IPS DF 6.9 (cell line): ENCODE measurements around the gene NBPF10.
"Not testable (repeated sequence)": the region's sequence is repeated elsewhere in the genome, so short reads cannot be mapped to it uniquely, and the experiment has no call there.

Experiments used
- DNase-seq: peaks from one replicate; pipeline ENCODE4 v3.0.0-alpha.2; 2013; ENCODE audit warnings: low read depth, low spot score
- H3K27ac ChIP-seq: one replicate; pipeline ENCODE4 v1.5.1; 2013; ENCODE audit warnings: low read length, control low read depth
- H3K27me3 ChIP-seq: 2 replicates; pipeline ENCODE4 v1.6.1; 2013; ENCODE audit warnings: mild to moderate bottlenecking, low read length; ENCODE audit not compliant: control insufficient read depth, insufficient read depth
- H3K36me3 ChIP-seq: 2 replicates; pipeline ENCODE4 v1.6.1; 2013; ENCODE audit warnings: low read length; ENCODE audit not compliant: control insufficient read depth, insufficient read depth
- H3K4me1 ChIP-seq: 2 replicates; pipeline ENCODE4 v1.6.1; 2013; ENCODE audit warnings: low read length; ENCODE audit not compliant: control insufficient read depth, insufficient read depth
- H3K4me3 ChIP-seq: 2 replicates; pipeline ENCODE4 v1.5.1; 2013; ENCODE audit warnings: mild to moderate bottlenecking, low read length
- H3K9me3 ChIP-seq: 2 replicates; pipeline ENCODE4 v1.6.1; 2013; ENCODE audit warnings: low read length, inconsistent platforms; ENCODE audit not compliant: control insufficient read depth, insufficient read depth
- WGBS: extraction: QIAGEN DNeasy Blood & Tissue Kit; methylation state at CpG from one replicate; pipeline ENCODE4 v1.1.7; 2013; ENCODE audit warnings: mixed read lengths, missing lambda C conversion rate; ENCODE audit not compliant: insufficient read length, insufficient coverage; 5-methylcytosine and 5-hydroxymethylcytosine counted together

Gene NBPF10, protein sequence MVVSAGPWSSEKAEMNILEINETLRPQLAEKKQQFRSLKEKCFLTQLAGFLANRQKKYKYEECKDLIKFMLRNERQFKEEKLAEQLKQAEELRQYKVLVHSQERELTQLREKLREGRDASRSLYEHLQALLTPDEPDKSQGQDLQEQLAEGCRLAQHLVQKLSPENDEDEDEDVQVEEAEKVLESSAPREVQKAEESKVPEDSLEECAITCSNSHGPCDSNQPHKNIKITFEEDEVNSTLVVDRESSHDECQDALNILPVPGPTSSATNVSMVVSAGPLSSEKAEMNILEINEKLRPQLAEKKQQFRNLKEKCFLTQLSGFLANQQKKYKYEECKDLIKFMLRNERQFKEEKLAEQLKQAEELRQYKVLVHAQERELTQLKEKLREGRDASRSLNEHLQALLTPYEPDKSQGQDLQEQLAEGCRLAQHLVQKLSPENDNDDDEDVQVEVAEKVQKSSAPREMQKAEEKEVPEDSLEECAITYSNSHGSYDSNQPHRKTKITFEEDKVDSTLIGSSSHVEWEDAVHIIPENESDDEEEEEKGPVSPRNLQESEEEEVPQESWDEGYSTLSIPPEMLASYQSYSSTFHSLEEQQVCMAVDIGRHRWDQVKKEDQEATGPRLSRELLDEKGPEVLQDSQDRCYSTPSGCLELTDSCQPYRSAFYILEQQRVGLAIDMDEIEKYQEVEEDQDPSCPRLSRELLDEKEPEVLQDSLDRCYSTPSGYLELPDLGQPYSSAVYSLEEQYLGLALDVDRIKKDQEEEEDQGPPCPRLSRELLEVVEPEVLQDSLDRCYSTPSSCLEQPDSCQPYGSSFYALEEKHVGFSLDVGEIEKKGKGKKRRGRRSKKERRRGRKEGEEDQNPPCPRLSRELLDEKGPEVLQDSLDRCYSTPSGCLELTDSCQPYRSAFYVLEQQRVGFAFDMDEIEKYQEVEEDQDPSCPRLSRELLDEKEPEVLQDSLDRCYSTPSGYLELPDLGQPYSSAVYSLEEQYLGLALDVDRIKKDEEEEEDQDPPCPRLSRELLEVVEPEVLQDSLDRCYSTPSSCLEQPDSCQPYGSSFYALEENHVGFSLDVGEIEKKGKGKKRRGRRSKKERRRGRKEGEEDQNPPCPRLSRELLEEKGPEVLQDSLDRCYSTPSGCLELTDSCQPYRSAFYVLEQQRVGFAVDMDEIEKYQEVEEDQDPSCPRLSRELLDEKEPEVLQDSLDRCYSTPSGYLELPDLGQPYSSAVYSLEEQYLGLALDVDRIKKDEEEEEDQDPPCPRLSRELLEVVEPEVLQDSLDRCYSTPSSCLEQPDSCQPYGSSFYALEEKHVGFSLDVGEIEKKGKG (N-terminal part only)

DNA sequence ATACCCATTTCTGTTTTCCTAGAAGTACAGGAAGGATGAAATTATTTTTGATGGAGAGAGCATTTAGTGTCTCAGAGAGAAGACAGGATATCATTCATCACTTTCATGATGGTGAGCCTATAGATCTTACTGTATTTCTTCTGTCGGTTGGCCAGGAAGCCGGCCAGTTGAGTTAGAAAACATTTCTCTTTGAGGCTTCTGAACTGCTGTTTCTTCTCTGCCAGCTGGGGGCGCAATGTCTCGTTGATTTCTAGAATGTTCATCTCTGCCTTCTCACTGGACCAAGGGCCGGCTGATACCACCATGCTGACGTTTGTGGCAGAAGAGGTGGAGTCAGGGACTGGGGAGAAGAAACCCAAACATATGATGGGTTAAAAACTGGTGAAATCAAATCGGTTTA is at the start of gene NBPF10:
Gene NBPF10, minus strand, starts transcription at position 340 of the 400 bp plus-strand sequence. Its CDS starts 35 bp downstream, at position 305.
- WGBS = no CpG with 5 or more reads among the region's 7 CpGs

DNA sequence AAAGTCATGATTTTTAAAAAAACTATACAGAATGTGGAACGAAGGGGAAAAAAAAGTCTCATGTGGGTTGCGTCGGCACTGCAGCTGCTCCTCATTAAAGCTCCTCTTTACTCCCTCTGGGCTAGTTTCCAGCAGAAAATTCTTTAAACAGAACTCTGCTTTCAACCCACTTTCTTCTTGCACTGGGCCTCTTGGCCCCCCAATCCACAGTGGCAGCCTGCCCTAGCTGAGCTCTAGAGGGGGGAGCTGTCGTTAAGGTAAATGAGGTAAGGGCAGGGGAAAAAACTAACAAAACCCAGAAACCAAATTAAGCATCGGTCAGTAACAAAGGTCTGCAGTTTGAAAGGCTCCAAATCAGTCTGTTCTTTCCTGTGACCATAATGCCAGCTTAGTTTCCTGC is 29.9 kb upstream of the NBPF10 start:
- not testable (repeated sequence) for H3K4me3 ChIP-seq, DNase-seq, H3K27ac ChIP-seq, H3K27me3 ChIP-seq, H3K9me3 ChIP-seq, H3K36me3 ChIP-seq, H3K4me1 ChIP-seq
- WGBS = no CpG with 5 or more reads among the region's 5 CpGs

More for the DNA sequence above, at the start of gene NBPF10:
- DNase-seq, H3K27me3 ChIP-seq, H3K9me3 ChIP-seq, H3K4me3 ChIP-seq, H3K27ac ChIP-seq, H3K36me3 ChIP-seq, H3K4me1 ChIP-seq: not testable (repeated sequence)

DNA sequence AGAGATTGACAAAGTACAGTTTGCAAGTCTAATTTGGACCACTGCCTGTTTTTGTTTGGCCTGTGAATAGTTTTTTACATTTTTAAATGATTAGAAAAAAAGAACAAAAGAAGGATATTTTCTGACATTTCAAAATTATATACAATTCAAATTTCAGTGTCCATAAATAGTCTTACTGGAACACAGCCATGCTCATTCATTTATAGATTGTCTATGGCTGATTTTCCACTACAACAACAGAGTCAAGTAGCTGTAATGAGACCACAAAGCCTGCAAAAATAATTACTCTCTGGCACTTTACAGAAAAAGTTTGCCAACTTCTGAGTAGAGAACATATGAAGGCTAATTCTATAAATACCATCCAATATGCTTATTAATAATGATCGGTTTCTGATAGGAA is 23.1 kb upstream of the NBPF10 start:
- no CpG with 5 or more reads among the region's 1 CpG for WGBS

DNA sequence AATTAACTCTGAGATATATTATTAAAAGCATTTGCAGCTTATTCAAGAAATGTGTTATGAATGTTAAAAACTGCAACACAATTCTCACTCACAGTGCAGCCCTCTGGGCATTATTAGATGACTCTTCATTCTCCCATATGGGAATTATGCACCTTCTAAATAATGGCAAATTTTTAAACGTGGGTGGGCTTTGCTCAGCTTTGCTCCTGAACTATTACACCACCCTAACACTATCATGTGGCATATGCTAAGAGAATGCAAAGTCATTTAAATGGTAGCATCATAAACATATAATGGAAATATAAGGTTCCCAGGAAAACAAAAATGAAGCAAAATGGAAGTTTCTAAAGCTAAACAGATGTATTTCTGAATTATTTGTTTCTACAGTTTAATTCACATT is 22.7 kb upstream of the NBPF10 start:
- not testable (repeated sequence) for H3K36me3 ChIP-seq, H3K27ac ChIP-seq, H3K4me3 ChIP-seq, H3K9me3 ChIP-seq, H3K4me1 ChIP-seq, H3K27me3 ChIP-seq, DNase-seq
- no CpG with 5 or more reads among the region's 1 CpG for WGBS

More for the DNA sequence above, 23.1 kb upstream of the NBPF10 start:
- H3K27ac ChIP-seq, H3K9me3 ChIP-seq, H3K4me3 ChIP-seq, H3K27me3 ChIP-seq, H3K36me3 ChIP-seq, DNase-seq, H3K4me1 ChIP-seq: not testable (repeated sequence)
